H9 (cell line): ENCODE data around the gene NAALADL1. TPM values are rescaled to one million over a fixed set of nuclear protein-coding genes. Genes with fewer than 3 reads are reported as not detected.

Experiments used
- DNase-seq: peaks from one replicate; pipeline ENCODE4 v3.0.0-alpha.2; 2017
- H2AFZ ChIP-seq: one replicate; pipeline ENCODE4 v1.6.1; 2013; ENCODE audit warnings: mild to moderate bottlenecking, low read length, control low read depth, moderate library complexity
- H2AK5ac ChIP-seq: 2 replicates; pipeline ENCODE4 v1.6.1; 2013; ENCODE audit warnings: low read length, control low read depth, mixed read lengths; ENCODE audit not compliant: insufficient read length
- H2BK120ac ChIP-seq: one replicate; pipeline ENCODE4 v1.6.1; 2013; ENCODE audit warnings: low read depth, mild to moderate bottlenecking, low read length, control low read depth, inconsistent platforms; ENCODE audit not compliant: poor library complexity, severe bottlenecking
- H2BK12ac ChIP-seq: 2 replicates; pipeline ENCODE4 v1.6.1; 2013; ENCODE audit warnings: low read length, control low read depth, mixed read lengths, low read depth; ENCODE audit not compliant: insufficient read length
- H2BK15ac ChIP-seq: 2 replicates; pipeline ENCODE4 v1.6.1; 2013; ENCODE audit warnings: low read depth, low read length, control low read depth
- H2BK20ac ChIP-seq: one replicate; pipeline ENCODE4 v1.6.1; 2013; ENCODE audit warnings: low read depth, mild to moderate bottlenecking, low read length, control low read depth, inconsistent platforms; ENCODE audit not compliant: poor library complexity, severe bottlenecking
- H2BK5ac ChIP-seq: 2 replicates; pipeline ENCODE4 v1.6.1; 2013; ENCODE audit warnings: low read length, control low read depth, mixed read lengths; ENCODE audit not compliant: insufficient read length
- H3K14ac ChIP-seq: 2 replicates; pipeline ENCODE4 v1.6.1; 2013; ENCODE audit warnings: low read length, control low read depth; ENCODE audit not compliant: insufficient read depth
- H3K18ac ChIP-seq: 2 replicates; pipeline ENCODE4 v1.6.1; 2013; ENCODE audit warnings: low read depth, mild to moderate bottlenecking, mixed read lengths, low read length, control low read depth; ENCODE audit not compliant: insufficient read length
- H3K23ac ChIP-seq: 2 replicates; pipeline ENCODE4 v1.6.1; 2013; ENCODE audit warnings: low read length, control low read depth, mixed read lengths, low read depth; ENCODE audit not compliant: insufficient read length
- H3K23me2 ChIP-seq: 2 replicates; pipeline ENCODE4 v1.6.1; 2013; ENCODE audit warnings: low read depth, mild to moderate bottlenecking, mixed read lengths, low read length, control low read depth; ENCODE audit not compliant: insufficient read length, poor library complexity, severe bottlenecking
- H3K27ac ChIP-seq: 2 replicates; pipeline ENCODE4 v1.5.1; 2013; ENCODE audit warnings: low read length, control low read depth, mixed read lengths, low read depth; ENCODE audit not compliant: insufficient read length
- H3K27me3 ChIP-seq: 2 replicates; pipeline ENCODE4 v1.6.1; 2013; ENCODE audit warnings: low read length, control low read depth, inconsistent platforms; ENCODE audit not compliant: insufficient read depth
- H3K4ac ChIP-seq: 2 replicates; pipeline ENCODE4 v1.6.1; 2013; ENCODE audit warnings: low read depth, mild to moderate bottlenecking, control low read depth, inconsistent platforms, low read length, moderate library complexity
- H3K4me1 ChIP-seq: 2 replicates; pipeline ENCODE4 v1.6.1; 2013; ENCODE audit warnings: low read length, control low read depth, inconsistent platforms; ENCODE audit not compliant: insufficient read depth
- H3K4me2 ChIP-seq: 2 replicates; pipeline ENCODE4 v1.6.1; 2013; ENCODE audit warnings: low read length, control low read depth, mixed read lengths; ENCODE audit not compliant: insufficient read length, insufficient read depth
- H3K56ac ChIP-seq: 2 replicates; pipeline ENCODE4 v1.6.1; 2013; ENCODE audit warnings: low read depth, mild to moderate bottlenecking, mixed read lengths, low read length, control low read depth; ENCODE audit not compliant: insufficient read length
- H3K79me1 ChIP-seq: 2 replicates; pipeline ENCODE4 v1.6.1; 2013; ENCODE audit warnings: low read depth, mild to moderate bottlenecking, moderate library complexity, low read length, control low read depth, inconsistent platforms; ENCODE audit not compliant: insufficient read depth, poor library complexity, severe bottlenecking
- H3K79me2 ChIP-seq: 2 replicates; pipeline ENCODE4 v1.6.1; 2013; ENCODE audit warnings: low read length, control low read depth, inconsistent platforms; ENCODE audit not compliant: insufficient read depth
- H3K9ac ChIP-seq: 2 replicates; pipeline ENCODE4 v1.6.1; 2013; ENCODE audit warnings: low read length, control low read depth, mixed read lengths; ENCODE audit not compliant: insufficient read length; ENCODE audit errors: extremely low read depth
- H3K9me3 ChIP-seq: one replicate; pipeline ENCODE4 v1.6.1; 2013; ENCODE audit warnings: low read depth, low read length, inconsistent platforms; ENCODE audit not compliant: control insufficient read depth
- H3T11ph ChIP-seq: one replicate; pipeline ENCODE4 v1.6.1; 2013; ENCODE audit warnings: mild to moderate bottlenecking, low read length, control low read depth, inconsistent platforms
- H4K20me1 ChIP-seq: one replicate; pipeline ENCODE4 v1.6.1; 2013; ENCODE audit not compliant: control insufficient read depth, insufficient read length, insufficient read depth
- H4K5ac ChIP-seq: 2 replicates; pipeline ENCODE4 v1.6.1; 2013; ENCODE audit warnings: low read depth, mild to moderate bottlenecking, mixed read lengths, low read length, control low read depth; ENCODE audit not compliant: insufficient read length
- H4K8ac ChIP-seq: replicated peaks from 2 replicates; pipeline ENCODE4 v1.6.1; 2013; ENCODE audit warnings: low read length, control low read depth, mixed read lengths, low read depth; ENCODE audit not compliant: insufficient read length
- H4K91ac ChIP-seq: 2 replicates; pipeline ENCODE4 v1.6.1; 2013; ENCODE audit warnings: low read depth, mild to moderate bottlenecking, moderate library complexity, mixed read lengths, low read length, control low read depth; ENCODE audit not compliant: insufficient read length
- H3K27ac Mint-ChIP-seq, 3 experiments: 2 replicates in 2 of 3; 3 replicates in 1 of 3; pipeline ENCODE4 v1.8.0; 2020 to 2021; ENCODE audit warnings: mixed read lengths in 3 of 3, mild to moderate bottlenecking in 1 of 3, moderate library complexity in 1 of 3
- H3K27me3 Mint-ChIP-seq: 2 replicates; pipeline ENCODE4 v1.8.0; 2021; ENCODE audit warnings: low read depth, mild to moderate bottlenecking, moderate library complexity, mixed read lengths
- H3K36me3 Mint-ChIP-seq, 3 experiments: 2 replicates in 2 of 3; 3 replicates in 1 of 3; pipeline ENCODE4 v1.8.0; 2020 to 2021; ENCODE audit warnings: low read depth in 3 of 3, mixed read lengths in 3 of 3; ENCODE audit not compliant: insufficient read depth in 1 of 3
- H3K4me1 Mint-ChIP-seq, 2 experiments: 2 replicates each; pipeline ENCODE4 v1.8.0; 2020; ENCODE audit warnings: mixed read lengths in 2 of 2
- H3K4me3 Mint-ChIP-seq, 2 experiments: 2 replicates in 1 of 2; 3 replicates in 1 of 2; pipeline ENCODE4 v1.8.0; 2020 to 2021; ENCODE audit warnings: mild to moderate bottlenecking in 2 of 2, mixed read lengths in 2 of 2, moderate library complexity in 1 of 2
- H3K9me3 Mint-ChIP-seq, 2 experiments: 2 replicates in 1 of 2; 3 replicates in 1 of 2; pipeline ENCODE4 v1.8.0; 2020; ENCODE audit warnings: mild to moderate bottlenecking in 2 of 2, mixed read lengths in 2 of 2, moderate library complexity in 1 of 2
- CTCF ChIP-seq: fragments of 200-600 bp; sonication (generic); conservative IDR thresholded peaks from 3 replicates; pipeline ENCODE4 v1.8.0; 2021; ENCODE audit warnings: antibody characterized with exemption, mild to moderate bottlenecking
- WGBS: extraction: QIAGEN DNeasy Blood & Tissue Kit; methylation state at CpG from one replicate; pipeline ENCODE4 v1.1.7; 2013; ENCODE audit warnings: missing lambda C conversion rate, low lambda C conversion rate, mixed read lengths; ENCODE audit not compliant: insufficient read length; ENCODE audit errors: extremely low coverage; 5-methylcytosine and 5-hydroxymethylcytosine counted together
- total RNA-seq: library from RNA; stranded (reverse); gene quantifications from 2 replicates; pipeline ENCODE4 v1.2.1, GENCODE V29; 2021

Gene NAALADL1
- total RNA-seq, 1 experiment from 2014 or later = 1.0 TPM

GRCh38 chr11:65063532-65063931, 5.2 kb upstream of the NAALADL1 start:
- H3K79me1 ChIP-seq = no peaks in the 10 kb centered on the region
- Mint-ChIP-seq H3K4me1 (peaks cover 25 to 33% of the 10 kb centered on the region in 2 experiments), H3K27me3 (peaks cover 8% of the 10 kb centered on the region), H3K9me3 (no peaks in the 10 kb centered on the region), H3K36me3 (no peaks in the 10 kb centered on the region), H3K4me3 (no peak overlapping the region), H3K27ac (no peak overlapping the region; a peak in 1 of 7 replicates)
- H3K9ac ChIP-seq = no peak overlapping the region
- no peak overlapping the region for H3K18ac ChIP-seq
- no peak overlapping the region for H3K56ac ChIP-seq
- no peaks in the 10 kb centered on the region for H3K79me2 ChIP-seq
- H3K4me2 ChIP-seq = no peak overlapping the region
- WGBS = no CpG with 5 or more reads among the region's 3 CpGs
- H2BK15ac ChIP-seq = no peak overlapping the region
- H3K23me2 ChIP-seq = no peaks in the 10 kb centered on the region
- H2BK5ac ChIP-seq = no peak overlapping the region
- H3K27me3 ChIP-seq = no peaks in the 10 kb centered on the region
- H2BK20ac ChIP-seq = no peak overlapping the region
- DNase-seq = no peak
- H3K9me3 ChIP-seq = no peaks in the 10 kb centered on the region
- no peak overlapping the region for H3T11ph ChIP-seq
- H3K4ac ChIP-seq = no peak overlapping the region
- H2BK12ac ChIP-seq = no peak overlapping the region
- no peak overlapping the region for H3K23ac ChIP-seq
- H4K5ac ChIP-seq = no peak overlapping the region
- peaks cover 6% of the 10 kb centered on the region; the same call in 1 of the 2 replicates for H3K4me1 ChIP-seq
- no peak overlapping the region for H3K27ac ChIP-seq
- H2AFZ ChIP-seq = no peak overlapping the region
- H2BK120ac ChIP-seq = no peak overlapping the region
- no peak for TF ChIP-seq CTCF
- H2AK5ac ChIP-seq = no peak overlapping the region
- no peak overlapping the region for H3K14ac ChIP-seq
- H4K20me1 ChIP-seq = no peaks in the 10 kb centered on the region
- no peak overlapping the region for H4K91ac ChIP-seq
- no peak overlapping the region for H4K8ac ChIP-seq
